ENCODE measurements around the gene FLOT2.
"Not testable (repeated sequence)": the region's sequence is repeated elsewhere in the genome, so short reads cannot be mapped to it uniquely, and the experiment has no call there.

DNA sequence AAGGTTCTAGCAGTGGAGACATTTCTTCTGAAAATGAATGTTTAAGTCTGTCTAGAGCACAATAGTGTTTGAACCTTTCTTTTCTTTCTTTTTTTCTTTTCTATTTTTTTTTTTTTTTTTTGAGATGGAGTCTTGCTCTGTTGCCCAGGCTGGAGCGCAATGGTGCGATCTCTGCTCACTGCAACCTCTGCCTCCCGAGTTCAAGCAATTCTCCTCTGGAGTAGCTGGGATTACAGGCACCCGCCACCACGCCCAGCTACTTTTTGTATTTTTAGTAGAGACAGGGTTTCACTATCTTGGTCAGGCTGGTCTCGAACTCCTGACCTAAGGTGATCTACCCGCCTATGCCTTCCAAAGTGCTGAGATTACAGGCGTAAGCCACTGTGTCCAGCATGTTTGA is 37.0 kb upstream of the FLOT2 start:
- TF ChIP-seq, protein P1, sequence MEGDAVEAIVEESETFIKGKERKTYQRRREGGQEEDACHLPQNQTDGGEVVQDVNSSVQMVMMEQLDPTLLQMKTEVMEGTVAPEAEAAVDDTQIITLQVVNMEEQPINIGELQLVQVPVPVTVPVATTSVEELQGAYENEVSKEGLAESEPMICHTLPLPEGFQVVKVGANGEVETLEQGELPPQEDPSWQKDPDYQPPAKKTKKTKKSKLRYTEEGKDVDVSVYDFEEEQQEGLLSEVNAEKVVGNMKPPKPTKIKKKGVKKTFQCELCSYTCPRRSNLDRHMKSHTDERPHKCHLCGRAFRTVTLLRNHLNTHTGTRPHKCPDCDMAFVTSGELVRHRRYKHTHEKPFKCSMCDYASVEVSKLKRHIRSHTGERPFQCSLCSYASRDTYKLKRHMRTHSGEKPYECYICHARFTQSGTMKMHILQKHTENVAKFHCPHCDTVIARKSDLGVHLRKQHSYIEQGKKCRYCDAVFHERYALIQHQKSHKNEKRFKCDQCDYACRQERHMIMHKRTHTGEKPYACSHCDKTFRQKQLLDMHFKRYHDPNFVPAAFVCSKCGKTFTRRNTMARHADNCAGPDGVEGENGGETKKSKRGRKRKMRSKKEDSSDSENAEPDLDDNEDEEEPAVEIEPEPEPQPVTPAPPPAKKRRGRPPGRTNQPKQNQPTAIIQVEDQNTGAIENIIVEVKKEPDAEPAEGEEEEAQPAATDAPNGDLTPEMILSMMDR (IDR thresholded peaks at IDR 0.05; ENCODE audit: low read length): not testable (repeated sequence)
- TF ChIP-seq EZH2 (IDR thresholded peaks at IDR 0.05; ENCODE audit: borderline replicate concordance, low read length): not testable (repeated sequence)
